Lower lobe of right lung (tissue), 2 donors: Measurements from ENCODE around the gene SH3BP5. TPM values are rescaled to one million over a fixed set of nuclear protein-coding genes. Genes with fewer than 3 reads are reported as not detected.

Source experiments
- ATAC-seq, 2 donors: fragments of 200-7000 bp; cut with Tn5 transposase; one replicate each; pipeline ENCODE4 v1.9.1; 2020 to 2022; ENCODE audit warnings: mild to moderate bottlenecking in 2 of 2, moderate library complexity in 2 of 2
- DNase-seq: peaks from one replicate; pipeline ENCODE4 v3.0.0-alpha.2; 2020
- H3K27ac ChIP-seq: fragments of 200-600 bp; one replicate; pipeline ENCODE4 v1.8.0; 2022
- H3K27me3 ChIP-seq: fragments of 200-600 bp; one replicate; pipeline ENCODE4 v1.8.0; 2022; ENCODE audit warnings: low read depth
- H3K36me3 ChIP-seq: fragments of 200-600 bp; one replicate; pipeline ENCODE4 v1.8.0; 2022; ENCODE audit warnings: mild to moderate bottlenecking
- H3K4me1 ChIP-seq: fragments of 200-600 bp; one replicate; pipeline ENCODE4 v1.8.0; 2022
- H3K4me3 ChIP-seq: fragments of 200-600 bp; one replicate; pipeline ENCODE4 v1.8.0; 2022; ENCODE audit warnings: mild to moderate bottlenecking
- H3K9me3 ChIP-seq: fragments of 200-600 bp; one replicate; pipeline ENCODE4 v1.8.0; 2022
- intact Hi-C: fragments of 100-400 bp; cut with DNase I; formaldehyde crosslinking; loops from one replicate; pipeline ENCODE4 v1.11.0; 2022
- total RNA-seq: library from RNA; stranded (reverse); fragmentation: NEBNext Ultra II Directional; extraction: Animal tissue kit (Norgen Biotek cat#: 25700); gene quantifications from one replicate; pipeline ENCODE4 v1.2.1, GENCODE V29; 2021
- TF ChIP-seq, protein P1 (sequence below): fragments of 200-600 bp; IDR thresholded peaks from one replicate; pipeline ENCODE4 v1.8.0; 2022; ENCODE audit warnings: antibody characterized with exemption, mild to moderate bottlenecking
- donor health status: DM: no; HTN: yes; CAD: no; lungs with severe emphysema.

The SH3BP5 gene
- total RNA-seq, 1 donor from 2014 or later: 106 TPM

DNA sequence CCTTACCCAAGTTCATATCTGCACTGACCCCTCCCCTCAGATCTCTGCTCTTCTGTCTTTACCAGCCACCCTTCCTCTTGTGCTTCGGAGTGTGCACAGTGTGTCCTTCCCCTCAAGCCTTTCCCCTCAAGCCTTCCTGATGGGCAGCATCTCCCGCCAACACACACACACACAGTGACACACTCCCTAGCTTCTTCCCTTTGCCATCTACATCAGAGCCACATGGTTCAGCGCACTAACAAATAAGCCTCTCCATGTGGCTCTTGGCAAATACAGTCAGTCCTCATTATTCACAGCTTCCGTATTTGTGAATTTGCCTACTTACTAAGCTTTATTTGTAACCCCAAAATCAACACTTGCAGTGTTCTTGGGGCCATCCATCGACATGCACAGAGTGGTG, 37.5 kb downstream of the SH3BP5 start:
- intact Hi-C loops: no loop called here
- ATAC-seq: peak; percentile 52 to 82
- TF ChIP-seq, protein P1, sequence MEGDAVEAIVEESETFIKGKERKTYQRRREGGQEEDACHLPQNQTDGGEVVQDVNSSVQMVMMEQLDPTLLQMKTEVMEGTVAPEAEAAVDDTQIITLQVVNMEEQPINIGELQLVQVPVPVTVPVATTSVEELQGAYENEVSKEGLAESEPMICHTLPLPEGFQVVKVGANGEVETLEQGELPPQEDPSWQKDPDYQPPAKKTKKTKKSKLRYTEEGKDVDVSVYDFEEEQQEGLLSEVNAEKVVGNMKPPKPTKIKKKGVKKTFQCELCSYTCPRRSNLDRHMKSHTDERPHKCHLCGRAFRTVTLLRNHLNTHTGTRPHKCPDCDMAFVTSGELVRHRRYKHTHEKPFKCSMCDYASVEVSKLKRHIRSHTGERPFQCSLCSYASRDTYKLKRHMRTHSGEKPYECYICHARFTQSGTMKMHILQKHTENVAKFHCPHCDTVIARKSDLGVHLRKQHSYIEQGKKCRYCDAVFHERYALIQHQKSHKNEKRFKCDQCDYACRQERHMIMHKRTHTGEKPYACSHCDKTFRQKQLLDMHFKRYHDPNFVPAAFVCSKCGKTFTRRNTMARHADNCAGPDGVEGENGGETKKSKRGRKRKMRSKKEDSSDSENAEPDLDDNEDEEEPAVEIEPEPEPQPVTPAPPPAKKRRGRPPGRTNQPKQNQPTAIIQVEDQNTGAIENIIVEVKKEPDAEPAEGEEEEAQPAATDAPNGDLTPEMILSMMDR: no peak
- Histone ChIP-seq H3K36me3 (no peaks in the 10 kb centered on the region), H3K9me3 (no peaks in the 10 kb centered on the region), H3K27ac (peak overlapping the region; percentile 72), H3K4me1 (peaks cover 85% of the 10 kb centered on the region), H3K4me3 (no peak overlapping the region), H3K27me3 (no peaks in the 10 kb centered on the region)
- DNase-seq: no peak

DNA sequence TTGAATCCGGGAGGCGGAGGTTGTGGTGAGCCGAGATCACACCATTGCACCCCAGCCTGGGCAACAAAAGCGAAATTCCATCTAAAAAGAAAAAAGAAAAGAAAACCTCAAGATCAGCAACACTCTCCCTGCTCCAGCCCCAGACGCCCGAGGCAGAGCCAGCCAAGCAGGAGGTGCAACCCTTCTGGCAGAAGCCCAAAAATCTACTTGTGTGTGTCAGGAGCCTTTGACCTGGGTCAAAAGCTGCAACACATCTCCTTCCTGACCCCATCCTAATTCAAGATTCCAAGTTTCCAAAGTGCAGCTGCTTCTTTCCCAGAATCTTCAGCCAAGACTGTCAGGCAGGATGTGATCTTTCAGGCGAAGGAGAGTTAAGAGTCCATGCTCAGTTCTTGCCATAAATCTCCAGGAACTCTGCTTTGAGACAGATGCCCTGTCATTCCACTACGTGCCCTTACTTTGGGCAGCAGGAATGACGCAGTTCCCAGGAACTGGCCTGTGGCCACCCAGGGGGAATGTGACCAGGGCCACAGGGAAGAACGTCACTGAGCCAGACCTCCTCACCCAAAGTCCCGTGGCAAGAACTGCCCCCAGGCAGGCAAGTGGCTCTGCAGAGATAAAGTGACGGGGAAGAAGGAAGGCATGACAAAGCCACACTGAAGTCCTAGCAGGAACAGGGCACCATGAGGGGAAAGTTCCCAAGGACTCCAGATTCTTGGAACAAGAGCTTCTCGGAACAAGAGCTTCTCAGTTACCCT, 39.4 kb downstream of the SH3BP5 start:
- peak overlapping the region; percentile 50 for H3K27ac ChIP-seq
- intact Hi-C loops: no loop called here
- ATAC-seq (peak; percentile 44 to 47), DNase-seq (peak; percentile 55)
- H3K36me3 ChIP-seq: no peaks in the 10 kb centered on the region
- no peaks in the 10 kb centered on the region for H3K9me3 ChIP-seq
- peaks cover 89% of the 10 kb centered on the region for H3K4me1 ChIP-seq
- H3K27me3 ChIP-seq: no peaks in the 10 kb centered on the region
- TF ChIP-seq, protein P1: no peak
- no peak overlapping the region for H3K4me3 ChIP-seq

DNA sequence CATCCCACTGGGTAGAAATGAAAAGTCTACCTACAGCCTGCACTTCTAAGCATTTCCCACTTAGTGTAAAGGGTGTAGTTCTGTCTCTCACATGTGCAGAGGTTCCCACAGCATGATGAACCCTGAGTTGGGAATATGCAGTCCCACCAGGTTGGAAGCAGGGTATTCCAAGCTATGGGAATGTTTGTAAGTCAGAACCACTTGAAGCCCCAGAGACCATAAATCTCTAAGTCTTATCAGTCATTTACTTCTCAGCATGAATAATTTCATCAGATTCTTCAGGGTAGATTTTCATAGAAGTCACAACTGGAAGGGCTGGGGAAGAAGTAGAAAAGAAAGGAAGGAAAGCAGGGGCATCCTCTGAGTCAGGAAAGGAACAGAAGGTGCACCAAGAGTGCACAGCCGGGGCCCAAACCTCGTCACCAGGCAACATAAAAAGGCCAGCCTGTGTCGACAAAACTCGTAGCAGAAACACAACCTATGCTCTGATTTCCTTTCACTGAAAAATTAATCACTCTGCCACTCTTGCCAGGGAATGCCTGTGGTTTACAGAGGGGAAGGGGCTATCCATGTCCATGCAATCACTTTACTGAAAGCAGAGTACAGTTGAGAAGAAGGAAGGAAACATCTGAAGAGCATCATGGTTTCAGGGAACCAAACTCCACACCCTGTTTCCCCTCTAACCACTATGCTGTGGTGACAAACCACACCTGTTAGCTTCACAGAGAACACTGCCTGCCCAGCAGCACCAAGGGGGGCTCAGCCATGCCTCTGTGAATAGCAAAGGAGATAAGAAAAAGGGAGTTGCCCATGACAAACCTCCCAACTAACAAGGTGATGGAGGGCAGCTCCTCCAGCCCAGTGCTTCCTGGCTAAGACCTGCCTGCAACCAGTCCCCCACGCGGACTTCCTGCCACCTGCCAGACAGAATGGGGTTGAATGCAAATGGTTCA, 40.5 kb downstream of the SH3BP5 start:
- no peaks in the 10 kb centered on the region for H3K9me3 ChIP-seq
- peak overlapping the region; percentile 50 for H3K27ac ChIP-seq
- H3K4me3 ChIP-seq: no peak overlapping the region
- no peaks in the 10 kb centered on the region for H3K27me3 ChIP-seq
- peak; percentile 13 to 40 for ATAC-seq
- no peaks in the 10 kb centered on the region for H3K36me3 ChIP-seq
- no peak for DNase-seq
- TF ChIP-seq, protein P1: no peak
- peaks cover 91% of the 10 kb centered on the region for H3K4me1 ChIP-seq
- intact Hi-C loops: no loop called here

DNA sequence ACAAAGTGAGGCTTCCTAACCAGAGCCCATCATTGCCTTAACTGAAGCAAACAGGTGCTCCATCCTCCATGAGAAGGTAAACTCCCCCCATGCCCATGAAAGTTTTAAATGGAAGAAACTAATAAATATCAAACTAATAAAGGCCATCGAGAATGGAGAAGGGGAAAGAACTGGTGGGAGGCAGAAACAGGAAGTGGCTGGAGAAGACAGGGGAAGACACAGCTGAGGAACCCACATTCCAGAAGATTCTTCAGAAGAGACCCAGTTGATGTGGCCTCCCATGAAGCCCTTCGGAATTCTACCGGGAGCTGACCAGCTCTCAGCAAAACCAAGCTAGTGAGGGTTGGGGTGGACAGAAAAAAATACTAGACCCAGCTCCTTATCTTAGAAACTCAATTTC, 41.6 kb downstream of the SH3BP5 start:
- no peaks in the 10 kb centered on the region for H3K36me3 ChIP-seq
- no peak for ATAC-seq
- peak overlapping the region; percentile 50 for H3K27ac ChIP-seq
- no peaks in the 10 kb centered on the region for H3K9me3 ChIP-seq
- DNase-seq: no peak
- no peak overlapping the region for H3K4me3 ChIP-seq
- intact Hi-C loops: no loop called here
- peaks cover 86% of the 10 kb centered on the region for H3K4me1 ChIP-seq
- H3K27me3 ChIP-seq: no peaks in the 10 kb centered on the region
- TF ChIP-seq, protein P1: no peak

DNA sequence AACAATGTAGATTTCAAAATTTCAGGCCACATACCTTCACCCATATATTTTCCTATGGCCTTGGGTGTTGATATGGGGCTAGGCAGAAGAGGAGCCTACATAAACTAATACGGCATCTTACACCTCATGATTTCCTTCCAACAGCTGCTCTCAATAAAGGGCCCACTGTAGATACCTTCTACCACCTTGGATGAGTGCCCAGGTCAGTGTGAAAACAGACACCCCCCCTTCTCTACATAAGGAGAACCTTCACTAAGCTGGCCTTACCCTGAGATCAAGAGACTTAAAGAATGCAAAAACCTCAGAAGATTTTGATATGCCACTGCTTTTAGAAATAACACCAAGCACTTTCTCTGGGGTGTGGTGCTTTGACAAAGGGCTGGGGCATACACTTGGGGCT, 42.7 kb downstream of the SH3BP5 start:
- no peak overlapping the region for H3K27ac ChIP-seq
- no peaks in the 10 kb centered on the region for H3K27me3 ChIP-seq
- H3K4me1 ChIP-seq: peaks cover 79% of the 10 kb centered on the region
- intact Hi-C loops: no loop called here
- H3K9me3 ChIP-seq: no peaks in the 10 kb centered on the region
- TF ChIP-seq, protein P1: no peak
- no peak overlapping the region for H3K4me3 ChIP-seq
- DNase-seq (no peak), ATAC-seq (no peak)
- no peaks in the 10 kb centered on the region for H3K36me3 ChIP-seq
